H1 (cell line): ENCODE measurements around the gene FUT2. TPM values are rescaled to one million over a fixed set of nuclear protein-coding genes. Genes with fewer than 3 reads are reported as not detected.

Experiments
- EGR1 ChIP-seq: IDR thresholded peaks from 2 replicates; pipeline ENCODE4 v1.6.1; 2011; ENCODE audit warnings: low read depth, low read length, borderline replicate concordance
- HDAC2 ChIP-seq, 2 experiments: fragments of 300-600 bp in 1 of 2; sonication (generic) in 1 of 2; IDR thresholded peaks; 2 replicates each; pipeline ENCODE4 v1.6.1; 2011 to 2012; ENCODE audit warnings: low read depth in 2 of 2, low read length in 2 of 2, mild to moderate bottlenecking in 2 of 2, moderate library complexity in 2 of 2, borderline replicate concordance in 1 of 2, inconsistent platforms in 1 of 2
- RBBP5 ChIP-seq: IDR thresholded peaks from 2 replicates; pipeline ENCODE4 v1.7.1; 2012; ENCODE audit warnings: low read depth, mild to moderate bottlenecking, inconsistent platforms, low read length, moderate library complexity, borderline replicate concordance
- SP2 ChIP-seq: IDR thresholded peaks from 2 replicates; pipeline ENCODE4 v1.6.1; 2012; ENCODE audit warnings: mild to moderate bottlenecking, low read length, inconsistent platforms
- SRF ChIP-seq: IDR thresholded peaks from 2 replicates; pipeline ENCODE4 v1.6.1; 2011; ENCODE audit warnings: mild to moderate bottlenecking, low read depth, low read length, moderate library complexity
- TAF1 ChIP-seq: IDR thresholded peaks from 2 replicates; pipeline ENCODE4 v1.6.1; 2011; ENCODE audit warnings: mild to moderate bottlenecking, low read depth, low read length
- ZNF274 ChIP-seq: IDR thresholded peaks from 2 replicates; pipeline ENCODE4 v1.7.0; 2012; ENCODE audit warnings: low read length, borderline replicate concordance; ENCODE audit errors: extremely low read depth
- polyA plus RNA-seq, 7 experiments: library from polyadenylated mRNA; depleted of rRNA in 3 of 7; stranded (reverse) in 5 of 7; unstranded in 2 of 7; fragments of >200 nt in 5 of 7; fragments of 200-250 nt in 2 of 7; gene quantifications; 1 replicate in 5 of 7; 2 replicates in 1 of 7; 4 replicates in 1 of 7; pipeline versions ENCODE4 v1.2.1 to v1.2.3, GENCODE V29; 2011 to 2013; ENCODE audit warnings: missing spikeins in 2 of 7, mixed read lengths in 2 of 7
- total RNA-seq: library from RNA; stranded (reverse); fragmentation: NEBNext Ultra II Directional; extraction: Animal tissue kit (Norgen Biotek cat#: 25700); gene quantifications from 2 replicates; pipeline ENCODE4 v1.2.1, GENCODE V29; 2021
- TF ChIP-seq, protein P1 (sequence below): fragments of 300-600 bp; sonication (generic); IDR thresholded peaks from 2 replicates; pipeline ENCODE4 v1.7.1; 2012; ENCODE audit warnings: low read length, moderate library complexity, mild to moderate bottlenecking, inconsistent platforms; ENCODE audit not compliant: insufficient replicate concordance

Gene FUT2
- total and polyA plus RNA-seq, 2 of the 8 experiments (the other 6 are each of a cell fraction or from before 2014, with no cell fraction given) = 5.0 to 5.6 TPM

DNA sequence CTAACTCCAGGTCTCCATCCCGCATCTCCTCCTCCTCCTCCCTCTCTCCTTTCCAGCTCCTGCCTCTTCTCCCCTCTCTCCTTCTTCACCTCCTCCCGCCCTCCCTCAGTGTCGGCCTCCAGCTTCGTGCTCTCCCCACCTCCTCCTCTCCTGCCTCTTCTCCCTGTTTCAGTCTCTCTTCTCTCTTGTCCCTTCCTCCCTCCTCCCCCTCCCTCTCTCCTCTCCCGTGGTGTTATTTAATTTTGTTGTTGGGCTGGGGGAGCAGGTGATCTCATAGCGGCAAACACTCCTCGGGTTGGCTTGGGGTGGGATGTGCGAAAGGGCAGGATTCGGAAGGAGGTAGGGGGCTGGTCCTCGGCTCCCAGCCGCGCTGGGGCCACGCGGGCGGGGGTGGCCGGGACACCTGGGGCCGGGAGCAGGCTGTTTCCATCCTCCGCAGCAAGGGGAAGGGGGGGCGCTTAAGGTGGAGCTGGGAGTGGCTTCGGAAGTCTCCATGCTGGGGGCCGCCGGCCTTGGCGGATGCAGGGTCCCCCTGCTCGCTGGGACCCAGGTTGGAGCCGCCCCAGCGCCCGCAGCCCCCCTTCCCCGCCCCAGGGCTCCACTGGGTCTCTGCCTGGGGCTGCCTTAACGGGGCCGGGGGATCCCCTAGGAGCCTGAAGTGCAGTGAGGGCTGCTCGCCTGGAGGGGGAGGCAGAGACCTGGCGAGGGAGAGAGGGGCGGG is 49.6 kb upstream of the FUT2 start, which contains the start of gene CA11 (continued):
- TF ChIP-seq, protein P1, sequence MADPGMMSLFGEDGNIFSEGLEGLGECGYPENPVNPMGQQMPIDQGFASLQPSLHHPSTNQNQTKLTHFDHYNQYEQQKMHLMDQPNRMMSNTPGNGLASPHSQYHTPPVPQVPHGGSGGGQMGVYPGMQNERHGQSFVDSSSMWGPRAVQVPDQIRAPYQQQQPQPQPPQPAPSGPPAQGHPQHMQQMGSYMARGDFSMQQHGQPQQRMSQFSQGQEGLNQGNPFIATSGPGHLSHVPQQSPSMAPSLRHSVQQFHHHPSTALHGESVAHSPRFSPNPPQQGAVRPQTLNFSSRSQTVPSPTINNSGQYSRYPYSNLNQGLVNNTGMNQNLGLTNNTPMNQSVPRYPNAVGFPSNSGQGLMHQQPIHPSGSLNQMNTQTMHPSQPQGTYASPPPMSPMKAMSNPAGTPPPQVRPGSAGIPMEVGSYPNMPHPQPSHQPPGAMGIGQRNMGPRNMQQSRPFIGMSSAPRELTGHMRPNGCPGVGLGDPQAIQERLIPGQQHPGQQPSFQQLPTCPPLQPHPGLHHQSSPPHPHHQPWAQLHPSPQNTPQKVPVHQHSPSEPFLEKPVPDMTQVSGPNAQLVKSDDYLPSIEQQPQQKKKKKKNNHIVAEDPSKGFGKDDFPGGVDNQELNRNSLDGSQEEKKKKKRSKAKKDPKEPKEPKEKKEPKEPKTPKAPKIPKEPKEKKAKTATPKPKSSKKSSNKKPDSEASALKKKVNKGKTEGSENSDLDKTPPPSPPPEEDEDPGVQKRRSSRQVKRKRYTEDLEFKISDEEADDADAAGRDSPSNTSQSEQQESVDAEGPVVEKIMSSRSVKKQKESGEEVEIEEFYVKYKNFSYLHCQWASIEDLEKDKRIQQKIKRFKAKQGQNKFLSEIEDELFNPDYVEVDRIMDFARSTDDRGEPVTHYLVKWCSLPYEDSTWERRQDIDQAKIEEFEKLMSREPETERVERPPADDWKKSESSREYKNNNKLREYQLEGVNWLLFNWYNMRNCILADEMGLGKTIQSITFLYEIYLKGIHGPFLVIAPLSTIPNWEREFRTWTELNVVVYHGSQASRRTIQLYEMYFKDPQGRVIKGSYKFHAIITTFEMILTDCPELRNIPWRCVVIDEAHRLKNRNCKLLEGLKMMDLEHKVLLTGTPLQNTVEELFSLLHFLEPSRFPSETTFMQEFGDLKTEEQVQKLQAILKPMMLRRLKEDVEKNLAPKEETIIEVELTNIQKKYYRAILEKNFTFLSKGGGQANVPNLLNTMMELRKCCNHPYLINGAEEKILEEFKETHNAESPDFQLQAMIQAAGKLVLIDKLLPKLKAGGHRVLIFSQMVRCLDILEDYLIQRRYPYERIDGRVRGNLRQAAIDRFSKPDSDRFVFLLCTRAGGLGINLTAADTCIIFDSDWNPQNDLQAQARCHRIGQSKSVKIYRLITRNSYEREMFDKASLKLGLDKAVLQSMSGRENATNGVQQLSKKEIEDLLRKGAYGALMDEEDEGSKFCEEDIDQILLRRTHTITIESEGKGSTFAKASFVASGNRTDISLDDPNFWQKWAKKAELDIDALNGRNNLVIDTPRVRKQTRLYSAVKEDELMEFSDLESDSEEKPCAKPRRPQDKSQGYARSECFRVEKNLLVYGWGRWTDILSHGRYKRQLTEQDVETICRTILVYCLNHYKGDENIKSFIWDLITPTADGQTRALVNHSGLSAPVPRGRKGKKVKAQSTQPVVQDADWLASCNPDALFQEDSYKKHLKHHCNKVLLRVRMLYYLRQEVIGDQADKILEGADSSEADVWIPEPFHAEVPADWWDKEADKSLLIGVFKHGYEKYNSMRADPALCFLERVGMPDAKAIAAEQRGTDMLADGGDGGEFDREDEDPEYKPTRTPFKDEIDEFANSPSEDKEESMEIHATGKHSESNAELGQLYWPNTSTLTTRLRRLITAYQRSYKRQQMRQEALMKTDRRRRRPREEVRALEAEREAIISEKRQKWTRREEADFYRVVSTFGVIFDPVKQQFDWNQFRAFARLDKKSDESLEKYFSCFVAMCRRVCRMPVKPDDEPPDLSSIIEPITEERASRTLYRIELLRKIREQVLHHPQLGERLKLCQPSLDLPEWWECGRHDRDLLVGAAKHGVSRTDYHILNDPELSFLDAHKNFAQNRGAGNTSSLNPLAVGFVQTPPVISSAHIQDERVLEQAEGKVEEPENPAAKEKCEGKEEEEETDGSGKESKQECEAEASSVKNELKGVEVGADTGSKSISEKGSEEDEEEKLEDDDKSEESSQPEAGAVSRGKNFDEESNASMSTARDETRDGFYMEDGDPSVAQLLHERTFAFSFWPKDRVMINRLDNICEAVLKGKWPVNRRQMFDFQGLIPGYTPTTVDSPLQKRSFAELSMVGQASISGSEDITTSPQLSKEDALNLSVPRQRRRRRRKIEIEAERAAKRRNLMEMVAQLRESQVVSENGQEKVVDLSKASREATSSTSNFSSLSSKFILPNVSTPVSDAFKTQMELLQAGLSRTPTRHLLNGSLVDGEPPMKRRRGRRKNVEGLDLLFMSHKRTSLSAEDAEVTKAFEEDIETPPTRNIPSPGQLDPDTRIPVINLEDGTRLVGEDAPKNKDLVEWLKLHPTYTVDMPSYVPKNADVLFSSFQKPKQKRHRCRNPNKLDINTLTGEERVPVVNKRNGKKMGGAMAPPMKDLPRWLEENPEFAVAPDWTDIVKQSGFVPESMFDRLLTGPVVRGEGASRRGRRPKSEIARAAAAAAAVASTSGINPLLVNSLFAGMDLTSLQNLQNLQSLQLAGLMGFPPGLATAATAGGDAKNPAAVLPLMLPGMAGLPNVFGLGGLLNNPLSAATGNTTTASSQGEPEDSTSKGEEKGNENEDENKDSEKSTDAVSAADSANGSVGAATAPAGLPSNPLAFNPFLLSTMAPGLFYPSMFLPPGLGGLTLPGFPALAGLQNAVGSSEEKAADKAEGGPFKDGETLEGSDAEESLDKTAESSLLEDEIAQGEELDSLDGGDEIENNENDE = no peak
- TF ChIP-seq RBBP5 (no peak; the same call in 1 of the 2 replicates), ZNF274 (no peak), SP2 (no peak), TAF1 (no peak), SRF (no peak), HDAC2 (IDR thresholded peaks at IDR 0.05; ENCODE audit: borderline replicate concordance in 1 of 2, low read depth in 2 of 2, low read length in 2 of 2) (peak; percentile 44 to 53; a peak in 1 of 4 replicates), EGR1 (0 out of 2 replicates have a peak, but pooled peaks have one; percentile 5)
